GM13977 (cell line): ENCODE data around the gene MON2.

Experiments used
- DNase-seq: peaks from one replicate; pipeline ENCODE4 v3.0.0; 2012; ENCODE audit warnings: low spot score
- CTCF ChIP-seq: IDR thresholded peaks from 2 replicates; pipeline ENCODE4 v1.5.1; 2012; ENCODE audit warnings: mild to moderate bottlenecking, control low read depth; ENCODE audit not compliant: insufficient read depth; ENCODE audit errors: extremely low read depth, missing control alignments
- in situ Hi-C: fragments of 300-500 bp; cut with MboI; formaldehyde crosslinking; loops from one replicate; pipeline ENCODE4 v1.12.0; 2022; ENCODE audit warnings: low sequenced_read_pairs, low pct_unique_long_range_greater_than_20kb, mixed read lengths, inconsistent platforms; ENCODE audit not compliant: unreplicated experiment

The MON2 gene

GRCh38 chr12:62466594-62467491 lies at the start of gene MON2:
Gene MON2, plus strand, starts transcription at chr12:62466826. Its CDS starts 382 bp downstream, at chr12:62467208.
- in situ Hi-C loops: no loop called here
- peak; percentile 96 for DNase-seq
- no peak for TF ChIP-seq CTCF

GRCh38 chr12:62426089-62426488 lies 40.5 kb upstream of the MON2 start:
- no peak for DNase-seq
- no peak for TF ChIP-seq CTCF
- in situ Hi-C loops: no loop called here

- DNase-seq: no peak
- in situ Hi-C loops: no loop called here
- TF ChIP-seq CTCF: no peak
These were observed 37.2 kb upstream of the MON2 start for GRCh38 chr12:62429457-62429856.

GRCh38 chr12:62434494-62435302 lies 31.9 kb upstream of the MON2 start:
- in situ Hi-C loops: loop anchor here (10.0 kb wide), 1 partner anchor 360 kb away; no protein-coding TSS in a partner anchor
- DNase-seq: no peak

GRCh38 chr12:62435303-62436163 lies 31.1 kb upstream of the MON2 start:
- DNase-seq: peak; percentile 54
- peak; percentile 59 for TF ChIP-seq CTCF
- in situ Hi-C loops: loop anchor here (10.0 kb wide), 1 partner anchor 359 kb away; no protein-coding TSS in a partner anchor

More at GRCh38 chr12:62434494-62435302, 31.9 kb upstream of the MON2 start:
- no peak for TF ChIP-seq CTCF

GRCh38 chr12:62436164-62436503 lies 30.5 kb upstream of the MON2 start:
- no peak for TF ChIP-seq CTCF
- no peak for DNase-seq
- in situ Hi-C loops: loop anchor here (10.0 kb wide), 1 partner anchor 359 kb away; no protein-coding TSS in a partner anchor
